ENCODE results near the gene COL6A2. TPM values are rescaled to one million over a fixed set of nuclear protein-coding genes. Genes with fewer than 3 reads are reported as not detected.
A peak's percentile ranks its signal among the peaks of the same experiment; 100 is the strongest.

COL6A2 gene
- total RNA-seq, 8 experiments from 2014 or later: 2.6 to 153 (median 5.0) TPM

DNA sequence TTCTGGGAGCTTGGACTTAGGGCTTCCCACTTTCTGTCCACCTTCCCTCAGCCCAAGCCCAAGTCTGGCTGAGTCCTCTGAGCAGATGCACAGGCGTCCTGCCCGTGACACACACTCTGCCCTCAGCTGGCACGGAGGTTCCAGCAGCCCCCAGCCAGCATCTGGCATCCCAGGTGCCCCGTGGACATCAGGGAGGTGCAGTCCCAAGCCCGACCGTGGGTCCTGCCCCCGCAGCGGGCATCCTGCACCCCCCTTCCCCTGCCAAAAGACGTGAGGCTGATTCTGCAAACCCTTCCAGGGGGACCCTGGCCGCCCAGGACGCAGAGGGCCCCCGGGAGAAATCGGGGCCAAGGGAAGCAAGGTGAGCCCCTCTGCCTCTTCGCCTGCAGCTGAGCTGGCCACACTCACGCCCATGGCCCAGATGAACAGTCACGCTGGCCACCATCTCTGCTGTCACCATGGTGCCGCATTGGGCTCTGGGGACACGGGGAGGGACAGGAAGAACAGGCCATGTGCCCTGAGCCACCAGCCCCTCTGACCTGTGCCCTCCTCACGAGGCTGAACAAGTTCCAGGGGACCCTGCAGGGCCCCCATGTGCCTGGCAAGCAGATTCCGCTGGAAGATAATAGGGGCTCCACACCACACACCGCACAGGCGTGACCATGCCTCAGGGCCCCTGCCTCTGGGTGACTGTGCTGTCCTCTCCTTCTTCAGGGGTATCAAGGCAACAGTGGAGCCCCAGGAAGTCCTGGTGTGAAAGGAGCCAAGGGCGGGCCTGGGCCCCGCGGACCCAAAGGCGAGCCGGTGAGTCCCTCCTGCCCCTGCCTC lies 20.6 kb downstream of the COL6A2 start:
- ATAC-seq (replicated peaks in 6 of 8): no peak
- WGBS, 10 experiments: 80 to 100% (median 83%) methylated on average over 1 to 6 of the region's 27 CpGs; no CpG with 5 or more reads in 7 of the 10 experiments
- in situ Hi-C loops (cut with MboI; ENCODE audit: low pct_unique_long_range_greater_than_20kb in 2 of 9, low sequenced_read_pairs in 9 of 9, unreplicated experiment in 9 of 9): loop anchor here in 1 of 9 experiments (10.0 kb wide), 1 partner anchor 144 kb away; no protein-coding TSS in a partner anchor

DNA sequence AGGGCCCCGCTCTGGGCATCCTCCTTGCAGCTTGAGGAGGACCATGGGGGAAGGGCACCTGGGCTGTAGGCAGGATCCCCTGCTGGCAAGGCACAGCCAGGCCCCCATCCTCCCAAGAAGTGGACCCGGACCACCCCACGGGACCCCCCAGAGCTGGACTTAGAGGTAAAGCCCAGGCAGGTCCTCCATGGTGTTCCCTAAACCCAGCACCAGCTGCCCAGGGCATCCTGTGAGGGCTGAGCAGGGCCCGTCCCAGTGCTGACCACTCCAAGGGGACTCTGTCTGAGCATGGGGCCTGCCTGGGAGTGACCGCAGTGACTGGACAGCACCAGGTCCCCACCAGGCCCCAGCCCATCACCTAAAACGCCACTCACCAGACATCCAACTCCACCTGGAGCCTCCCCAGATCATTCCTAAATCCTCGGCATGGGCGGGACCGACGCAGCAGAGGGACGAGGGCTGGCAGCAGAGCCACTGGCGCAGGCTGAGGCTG lies 21.3 kb downstream of the COL6A2 start:
- in situ Hi-C loops (cut with MboI; ENCODE audit: low pct_unique_long_range_greater_than_20kb in 2 of 9, low sequenced_read_pairs in 9 of 9, unreplicated experiment in 9 of 9): loop anchor here in 1 of 9 experiments (10.0 kb wide), 1 partner anchor 144 kb away; no protein-coding TSS in a partner anchor
- Histone ChIP-seq H3K4me1 (replicated peaks in 1 of 2) (no peaks in the 10 kb centered on the region), H3K4me3 (no peak overlapping the region), H3K27ac (no peak overlapping the region)
- 80 to 94% methylated on average over 1 to 7 of the region's 12 CpGs; no CpG with 5 or more reads in 8 of the 10 experiments for WGBS, 10 experiments
- ATAC-seq (replicated peaks in 6 of 8): no peak

More for the DNA sequence above, 20.6 kb downstream of the COL6A2 start:
- Histone ChIP-seq H3K4me3 (no peak overlapping the region), H3K4me1 (replicated peaks in 1 of 2) (no peaks in the 10 kb centered on the region), H3K27ac (no peak overlapping the region)

GRCh38 chr21:46119637-46120271 lies 21.8 kb downstream of the COL6A2 start:
- in situ Hi-C loops (cut with MboI; ENCODE audit: low pct_unique_long_range_greater_than_20kb in 2 of 9, low sequenced_read_pairs in 9 of 9, unreplicated experiment in 9 of 9): loop anchor here in 1 of 9 experiments (10.0 kb wide), 1 partner anchor 145 kb away; no protein-coding TSS in a partner anchor
- WGBS, 10 experiments: 0 to 60% methylated on average over 1 of the region's 14 CpGs; no CpG with 5 or more reads in 8 of the 10 experiments
- Histone ChIP-seq H3K27ac (no peak overlapping the region), H3K4me1 (replicated peaks in 1 of 2) (no peaks in the 10 kb centered on the region), H3K4me3 (no peak overlapping the region)
- ATAC-seq (replicated peaks in 6 of 8): no peak

DNA sequence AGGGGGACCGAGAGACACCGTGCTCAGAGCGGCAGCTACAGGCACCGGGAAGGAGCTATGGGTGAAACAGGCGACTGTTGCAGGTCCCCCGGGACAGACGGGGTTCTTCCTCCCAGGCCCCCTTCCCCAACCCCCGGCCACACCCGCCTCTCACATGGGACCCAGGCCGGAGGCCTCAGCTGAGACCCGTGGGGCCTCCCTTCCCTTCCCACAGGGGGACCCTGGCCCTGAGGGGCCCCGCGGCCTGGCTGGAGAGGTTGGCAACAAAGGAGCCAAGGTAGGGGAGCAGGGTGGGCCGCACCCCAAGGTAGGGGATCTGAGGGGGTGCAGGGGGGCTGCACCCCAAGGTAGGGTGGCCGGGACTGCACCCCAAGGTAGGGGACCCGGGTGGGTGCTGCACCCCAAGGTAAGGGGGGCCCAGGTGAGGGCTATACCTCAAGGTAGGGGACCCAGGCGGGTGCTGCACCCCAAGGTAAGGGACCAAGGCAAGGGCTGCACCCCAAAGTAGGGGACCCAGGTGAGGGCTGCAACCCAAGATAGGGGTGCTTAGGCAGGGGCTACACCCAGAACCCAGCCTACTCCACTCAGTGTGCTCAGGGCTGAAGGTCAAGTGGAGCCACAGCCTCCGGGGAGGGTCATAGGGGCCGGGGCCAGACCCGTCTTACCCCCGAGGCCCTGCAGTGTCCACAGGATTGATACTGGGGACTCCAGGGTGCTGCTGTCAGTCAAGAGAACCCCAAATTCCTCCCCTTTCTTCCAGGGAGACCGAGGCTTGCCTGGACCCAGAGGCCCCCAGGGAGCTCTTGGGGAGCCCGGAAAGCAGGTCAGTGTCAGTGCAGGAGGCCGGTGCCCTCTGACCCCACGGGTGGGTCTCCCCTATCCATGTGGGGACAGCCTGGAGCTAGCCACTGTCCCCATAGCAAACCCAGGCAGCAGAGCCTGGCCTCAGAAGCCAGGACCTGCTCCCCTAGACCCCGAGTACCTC lies 22.7 kb downstream of the COL6A2 start:
- ATAC-seq (replicated peaks in 6 of 8): no peak
- in situ Hi-C loops (cut with MboI; ENCODE audit: low pct_unique_long_range_greater_than_20kb in 2 of 9, low sequenced_read_pairs in 9 of 9, unreplicated experiment in 9 of 9): no loop called here
- 100% methylated on average over 2 of the region's 26 CpGs; no CpG with 5 or more reads in 9 of the 10 experiments for WGBS, 10 experiments
- no peak overlapping the region for H3K27ac ChIP-seq
- no peak overlapping the region for H3K4me3 ChIP-seq
- H3K4me1 ChIP-seq (replicated peaks in 1 of 2): no peaks in the 10 kb centered on the region

DNA sequence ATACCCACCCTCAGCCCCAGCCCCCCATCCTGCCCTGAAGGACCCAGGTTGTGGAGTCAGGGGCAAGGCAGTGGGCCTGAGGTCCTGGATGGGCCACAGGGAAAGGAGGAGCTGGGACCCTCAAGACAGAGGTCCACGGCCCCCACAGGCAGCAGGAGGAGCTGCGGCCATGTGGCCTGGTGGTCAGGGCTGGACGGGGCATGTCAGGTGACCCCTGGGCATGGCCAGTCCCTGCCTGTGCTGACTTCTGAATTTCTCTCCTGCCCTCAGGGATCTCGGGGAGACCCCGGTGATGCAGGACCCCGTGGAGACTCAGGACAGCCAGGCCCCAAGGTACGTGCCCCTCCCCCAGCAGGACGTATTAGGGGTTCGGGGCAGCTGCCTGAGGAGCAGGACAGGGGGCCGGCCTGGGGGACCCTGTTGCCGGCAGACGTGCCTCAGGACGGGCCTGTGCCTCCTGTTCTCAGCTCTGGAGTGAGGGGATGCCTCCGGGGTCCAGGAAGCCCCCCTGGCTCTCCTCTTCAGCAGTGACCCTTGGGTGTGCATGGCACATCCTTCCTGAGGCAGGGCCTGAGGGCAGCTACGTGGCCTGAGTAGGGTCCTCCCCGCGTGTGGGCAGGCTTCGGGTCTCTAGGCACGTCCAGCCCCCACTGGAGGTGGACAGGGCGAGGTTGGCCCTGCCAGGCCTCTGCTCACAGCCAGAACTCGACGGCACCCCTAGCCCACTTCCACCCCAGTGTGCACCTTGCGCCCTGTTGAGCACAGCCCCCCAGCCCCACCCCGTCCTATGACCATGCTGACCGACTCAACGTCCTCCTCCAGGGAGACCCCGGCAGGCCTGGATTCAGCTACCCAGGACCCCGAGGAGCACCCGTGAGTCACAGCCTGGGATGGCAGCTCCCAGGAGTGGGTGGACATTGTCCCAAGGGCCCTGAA lies 23.6 kb downstream of the COL6A2 start:
- in situ Hi-C loops (cut with MboI; ENCODE audit: low pct_unique_long_range_greater_than_20kb in 2 of 9, low sequenced_read_pairs in 9 of 9, unreplicated experiment in 9 of 9): no loop called here
- ATAC-seq (replicated peaks in 6 of 8): no peak
- 95 to 100% methylated on average over 3 to 7 of the region's 29 CpGs; no CpG with 5 or more reads in 8 of the 10 experiments for WGBS, 10 experiments
- H3K4me3 ChIP-seq: no peak overlapping the region
- no peak overlapping the region for H3K27ac ChIP-seq
- H3K4me1 ChIP-seq (replicated peaks in 1 of 2): no peaks in the 10 kb centered on the region

- no peak overlapping the region for H3K4me3 ChIP-seq
- peak in 2 of 8 experiments; percentile 96 to 98 for ATAC-seq (replicated peaks in 6 of 8)
- WGBS, 10 experiments: 50 to 90% (median 80%) methylated on average over 1 to 3 of the region's 12 CpGs; no CpG with 5 or more reads in 7 of the 10 experiments
- H3K4me1 ChIP-seq (replicated peaks in 1 of 2): no peaks in the 10 kb centered on the region
- no peak overlapping the region for H3K27ac ChIP-seq
- in situ Hi-C loops (cut with MboI; ENCODE audit: low pct_unique_long_range_greater_than_20kb in 2 of 9, low sequenced_read_pairs in 9 of 9, unreplicated experiment in 9 of 9): no loop called here
Observed at GRCh38 chr21:46122237-46122671, 24.3 kb downstream of the COL6A2 start.

DNA sequence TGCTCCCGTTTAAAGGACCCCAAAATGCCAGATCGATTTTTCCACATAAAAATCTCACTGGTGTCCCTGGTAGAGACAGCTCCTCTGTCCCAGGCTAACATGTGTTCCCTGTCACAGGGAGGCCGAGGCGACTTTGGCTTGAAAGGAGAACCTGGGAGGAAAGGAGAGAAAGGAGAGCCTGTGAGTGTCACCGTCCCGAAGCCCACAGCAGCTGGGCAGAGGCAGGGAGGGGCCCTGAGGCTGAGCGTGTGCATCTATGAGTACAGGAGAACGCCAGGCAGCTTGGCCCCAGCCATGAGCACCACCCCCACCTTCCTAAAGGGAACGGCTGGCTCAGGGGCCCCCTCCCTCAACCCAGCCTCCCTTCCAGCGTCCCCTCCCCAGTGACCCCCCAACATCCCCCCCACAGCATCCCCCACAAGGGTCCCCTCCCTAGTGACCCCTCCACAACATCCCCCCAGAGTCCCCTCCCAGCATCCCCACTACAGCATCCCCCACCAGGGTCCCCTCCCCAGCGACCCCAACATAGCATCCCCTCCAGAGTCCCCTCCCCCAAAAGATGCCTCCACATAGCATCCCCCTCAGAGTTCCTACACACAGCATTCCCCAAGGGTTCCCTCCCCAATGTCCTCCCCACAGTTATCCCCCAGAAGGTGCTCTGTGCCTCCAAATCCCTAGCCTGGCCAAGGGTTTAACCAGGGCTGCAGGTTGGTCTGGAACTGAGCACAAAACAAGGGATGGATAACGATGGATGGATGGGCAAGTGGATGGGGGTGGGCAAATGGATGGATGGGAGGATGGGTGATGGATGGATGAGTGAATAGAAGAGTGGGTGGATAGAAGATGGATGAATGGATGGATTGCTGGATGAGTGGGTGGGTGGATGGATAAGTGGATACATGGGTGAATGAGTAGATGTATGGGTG lies 25.1 kb downstream of the COL6A2 start:
- no peak overlapping the region for H3K4me3 ChIP-seq
- 0 to 91% (median 76%) methylated on average over 1 to 4 of the region's 12 CpGs; no CpG with 5 or more reads in 5 of the 10 experiments for WGBS, 10 experiments
- ATAC-seq (replicated peaks in 6 of 8): no peak
- no peaks in the 10 kb centered on the region for H3K4me1 ChIP-seq (replicated peaks in 1 of 2)
- no peak overlapping the region for H3K27ac ChIP-seq
- in situ Hi-C loops (cut with MboI; ENCODE audit: low pct_unique_long_range_greater_than_20kb in 2 of 9, low sequenced_read_pairs in 9 of 9, unreplicated experiment in 9 of 9): no loop called here

DNA sequence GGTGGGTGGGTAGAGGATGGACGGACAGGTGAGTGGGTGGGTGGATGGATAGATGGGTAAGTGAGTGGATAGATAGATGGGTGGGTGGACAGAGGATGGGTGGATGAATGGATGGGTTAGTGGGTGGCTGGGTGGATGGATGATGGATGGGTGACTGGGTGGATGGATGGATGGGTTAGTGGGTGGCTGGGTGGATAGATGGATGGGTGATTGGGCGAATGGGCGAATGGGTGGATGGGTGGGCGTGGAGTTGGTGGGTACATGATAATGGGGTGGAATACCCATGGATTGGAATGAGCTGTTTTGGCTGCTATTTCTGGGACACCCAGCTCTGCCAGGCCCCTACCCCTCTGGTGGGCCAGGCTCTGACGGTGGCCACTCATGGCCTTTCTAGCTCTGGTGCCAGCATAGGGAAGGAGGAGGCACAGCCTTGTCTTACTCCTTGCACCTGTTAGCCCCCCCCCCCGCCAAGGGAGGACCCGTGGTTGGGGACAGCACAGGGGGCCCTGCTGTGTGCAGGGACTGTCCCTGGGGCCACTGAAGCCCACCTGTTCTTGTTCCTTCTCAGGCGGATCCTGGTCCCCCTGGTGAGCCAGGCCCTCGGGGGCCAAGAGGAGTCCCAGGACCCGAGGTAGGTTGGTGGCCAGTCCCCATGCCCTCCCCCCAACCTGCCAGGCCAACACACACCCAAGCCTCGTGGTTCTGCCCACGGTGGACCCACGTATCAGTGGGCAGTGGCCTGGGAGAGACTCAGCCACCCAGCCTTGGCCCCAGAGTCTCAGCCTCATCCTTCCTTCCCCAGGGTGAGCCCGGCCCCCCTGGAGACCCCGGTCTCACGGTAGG lies 26.4 kb downstream of the COL6A2 start:
- 50 to 100% (median 70%) methylated on average over 1 to 2 of the region's 16 CpGs; no CpG with 5 or more reads in 7 of the 10 experiments for WGBS, 10 experiments
- Histone ChIP-seq H3K4me1 (replicated peaks in 1 of 2) (no peaks in the 10 kb centered on the region), H3K4me3 (no peak overlapping the region), H3K27ac (no peak overlapping the region)
- in situ Hi-C loops (cut with MboI; ENCODE audit: low pct_unique_long_range_greater_than_20kb in 2 of 9, low sequenced_read_pairs in 9 of 9, unreplicated experiment in 9 of 9): no loop called here
- ATAC-seq (replicated peaks in 6 of 8): no peak

- 80% methylated on average over 1 of the region's 49 CpGs; no CpG with 5 or more reads in 9 of the 10 experiments for WGBS, 10 experiments
- H3K4me1 ChIP-seq (replicated peaks in 1 of 2): no peaks in the 10 kb centered on the region
- ATAC-seq (replicated peaks in 6 of 8): no peak
- H3K4me3 ChIP-seq: no peak overlapping the region
- H3K27ac ChIP-seq: no peak overlapping the region
- in situ Hi-C loops (cut with MboI; ENCODE audit: low pct_unique_long_range_greater_than_20kb in 2 of 9, low sequenced_read_pairs in 9 of 9, unreplicated experiment in 9 of 9): no loop called here
Observed at GRCh38 chr21:46124926-46125845, 27.3 kb downstream of the COL6A2 start.
